Activated CD4-positive, alpha-beta memory T cell treated with anti-CD3 and anti-CD28 coated beads, Interleukin-2, amount 10 ng/mL, durations not matched to agents 7 days and 5 days (primary cell): ENCODE measurements around the gene MINDY4. TPM values are rescaled to one million over a fixed set of nuclear protein-coding genes. Genes with fewer than 3 reads are reported as not detected.
A peak's percentile ranks its signal among the peaks of the same experiment; 100 is the strongest.

Source experiments
- CTCF ChIA-PET: fragments of 350-600 bp; sonication (Branson Sonifier 250); formaldehyde crosslinking; loops from one replicate; lab custom pipeline; 2021; ENCODE audit warnings: antibody characterized with exemption, inconsistent platforms; lab: Charles Lee
- POLR2A ChIA-PET: fragments of 350-600 bp; sonication (Branson Sonifier 250); formaldehyde crosslinking; loops from one replicate; lab custom pipeline; 2021; ENCODE audit warnings: antibody characterized with exemption; lab: Charles Lee
- DNase-seq: peaks from one replicate; pipeline ENCODE4 v3.0.0-alpha.2; 2020
- H3K27ac Mint-ChIP-seq: one replicate; pipeline ENCODE4 v1.8.0; 2021; ENCODE audit warnings: mild to moderate bottlenecking, mixed read lengths
- H3K27me3 Mint-ChIP-seq: one replicate; pipeline ENCODE4 v1.8.0; 2021; ENCODE audit warnings: mixed read lengths
- H3K36me3 Mint-ChIP-seq: one replicate; pipeline ENCODE4 v1.8.0; 2021; ENCODE audit warnings: low read depth, mixed read lengths
- H3K4me1 Mint-ChIP-seq: one replicate; pipeline ENCODE4 v1.8.0; 2021; ENCODE audit warnings: mixed read lengths
- H3K4me3 Mint-ChIP-seq: one replicate; pipeline ENCODE4 v1.8.0; 2021; ENCODE audit warnings: mild to moderate bottlenecking, mixed read lengths
- H3K9me3 Mint-ChIP-seq: one replicate; pipeline ENCODE4 v1.8.0; 2021; ENCODE audit warnings: mixed read lengths
- total RNA-seq, 2 experiments: library from RNA; stranded (reverse); gene quantifications; one replicate each; pipeline ENCODE4 v1.2.3, GENCODE V29; 2021

MINDY4 gene
- total RNA-seq: 1 to 10 TPM; 1.5 TPM

DNA sequence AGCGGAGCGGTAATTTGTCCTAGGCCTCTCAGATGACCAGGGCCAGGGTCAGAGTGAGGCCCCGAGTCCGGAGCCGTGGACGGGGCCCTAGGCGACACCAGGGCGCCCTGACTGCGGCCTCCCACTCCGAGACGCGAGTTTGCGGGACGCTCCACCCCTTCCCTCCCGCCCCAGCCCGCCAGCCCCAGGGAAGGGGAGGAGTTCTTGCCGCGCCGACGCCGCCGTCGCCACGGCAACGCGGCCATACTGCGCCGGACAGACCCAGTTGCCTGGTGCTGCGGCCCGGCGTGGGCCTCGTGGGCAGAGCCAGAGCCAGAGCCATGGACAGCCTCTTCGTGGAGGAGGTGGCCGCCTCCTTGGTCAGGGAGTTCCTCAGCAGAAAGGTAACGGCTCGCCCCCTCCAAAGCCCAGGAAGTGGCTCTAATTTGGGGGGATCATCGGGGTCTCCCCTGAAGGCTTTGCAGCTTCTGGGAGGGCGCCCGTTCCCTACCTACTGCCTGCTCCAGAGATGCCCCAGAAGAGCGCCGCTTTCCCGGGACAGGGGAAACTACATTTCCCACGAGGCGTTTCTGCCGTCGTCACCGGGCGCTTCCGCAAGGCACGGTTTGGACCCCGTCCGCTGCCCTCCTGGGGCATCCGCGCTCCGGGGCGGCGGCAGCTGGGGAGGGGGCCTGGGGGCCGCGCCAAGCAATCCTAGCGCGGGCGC is at the start of gene MINDY4:
Gene MINDY4 (plus strand): TSS at position 244 of the 706 bp plus-strand sequence. CDS start 77 bp downstream, at position 321.
- Mint-ChIP-seq H3K4me1 (peaks cover 9% of the 10 kb centered on the region), H3K9me3 (no peaks in the 10 kb centered on the region), H3K36me3 (no peaks in the 10 kb centered on the region), H3K27ac (peak within 1 kb of the TSS; percentile 62), H3K27me3 (peaks cover 2% of the 10 kb centered on the region), H3K4me3 (peak within 1 kb of the TSS; percentile 79)
- ChIA-PET CTCF (no interaction called here), POLR2A (interaction anchor here (1.1 kb wide), 1 partner anchor 10 kb away, joined by 3 read pairs; no protein-coding TSS in a partner anchor)
- DNase-seq: peak; percentile 79

- H3K36me3 Mint-ChIP-seq: peaks cover 28% of the 10 kb centered on the region
- DNase-seq: no peak
- no peak overlapping the region for H3K4me3 Mint-ChIP-seq
- no peak overlapping the region for H3K27ac Mint-ChIP-seq
- POLR2A ChIA-PET: no interaction called here
- peaks cover 18% of the 10 kb centered on the region for H3K4me1 Mint-ChIP-seq
- peaks cover 32% of the 10 kb centered on the region for H3K9me3 Mint-ChIP-seq
- CTCF ChIA-PET: interaction anchor here (1.3 kb wide), 1 partner anchor 401 kb away, joined by 3 read pairs; no protein-coding TSS in a partner anchor
- H3K27me3 Mint-ChIP-seq: no peaks in the 10 kb centered on the region
Measured at GRCh38 chr7:30722187-30722586, 49.0 kb upstream of the MINDY4 start.

GRCh38 chr7:30722671-30723070 is 48.5 kb upstream of the MINDY4 start:
- Mint-ChIP-seq H3K9me3 (peaks cover 30% of the 10 kb centered on the region), H3K27ac (no peak overlapping the region), H3K36me3 (peaks cover 25% of the 10 kb centered on the region), H3K4me3 (no peak overlapping the region), H3K4me1 (peaks cover 23% of the 10 kb centered on the region), H3K27me3 (no peaks in the 10 kb centered on the region)
- POLR2A ChIA-PET: no interaction called here
- no peak for DNase-seq
- CTCF ChIA-PET: interaction anchor here (1.3 kb wide), 1 partner anchor 400 kb away, joined by 3 read pairs; no protein-coding TSS in a partner anchor

GRCh38 chr7:30723776-30724175 is 47.4 kb upstream of the MINDY4 start:
- Mint-ChIP-seq H3K27me3 (no peaks in the 10 kb centered on the region), H3K4me3 (no peak overlapping the region), H3K4me1 (peaks cover 34% of the 10 kb centered on the region), H3K9me3 (peaks cover 20% of the 10 kb centered on the region), H3K27ac (no peak overlapping the region), H3K36me3 (peaks cover 15% of the 10 kb centered on the region)
- POLR2A ChIA-PET: no interaction called here
- CTCF ChIA-PET: no interaction called here
- no peak for DNase-seq

DNA sequence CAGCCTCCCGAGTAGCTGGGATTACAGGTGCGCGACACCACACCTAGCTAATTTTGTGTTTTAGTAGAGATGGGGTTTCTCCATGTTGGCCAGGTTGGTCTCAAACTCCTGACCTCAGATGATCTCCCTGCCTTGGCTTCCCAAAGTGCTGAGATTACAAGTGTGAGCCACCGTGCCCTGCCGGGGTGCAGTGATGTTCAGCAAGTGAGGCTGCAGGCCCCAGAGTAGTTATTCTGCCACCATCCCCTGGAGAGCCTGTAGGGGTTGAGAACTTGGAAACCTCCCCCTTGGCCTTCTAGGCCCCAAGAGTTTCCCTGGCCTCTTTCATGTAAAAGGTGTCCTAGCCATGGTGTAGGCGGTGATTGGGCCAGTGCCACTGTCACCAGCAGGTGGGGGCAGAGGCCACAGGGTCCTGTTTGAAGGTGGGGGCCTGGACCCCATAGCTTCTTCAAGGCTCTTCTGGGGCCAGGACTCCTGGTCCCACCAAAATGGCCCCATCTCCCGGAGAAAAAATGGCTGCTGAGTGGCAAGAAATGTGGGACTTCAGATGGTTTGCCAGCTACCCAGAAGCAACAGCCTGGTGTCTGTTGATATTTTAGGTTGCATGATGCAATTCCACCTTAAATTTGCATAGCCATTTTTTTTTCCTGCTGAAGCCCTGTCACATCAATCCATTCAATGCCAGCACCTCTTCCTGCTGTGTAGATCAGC is 44.8 kb upstream of the MINDY4 start:
- Mint-ChIP-seq H3K9me3 (no peaks in the 10 kb centered on the region), H3K27ac (peak overlapping the region; percentile 93), H3K4me1 (peaks cover 41% of the 10 kb centered on the region), H3K36me3 (peaks cover 7% of the 10 kb centered on the region), H3K27me3 (no peaks in the 10 kb centered on the region), H3K4me3 (peak overlapping the region; percentile 73)
- ChIA-PET POLR2A (interaction anchor here (1.1 to 2.4 kb wide), 6 partner anchors 10 to 404 kb away, joined by 3 to 35 read pairs (median 4); partner anchors contain the start of gene NOD1), CTCF (interaction anchor here (0.7 to 6.4 kb wide), 5 partner anchors 13 to 106 kb away, joined by 3 to 69 read pairs (median 3); no protein-coding TSS in a partner anchor)
- DNase-seq: peak; percentile 44

DNA sequence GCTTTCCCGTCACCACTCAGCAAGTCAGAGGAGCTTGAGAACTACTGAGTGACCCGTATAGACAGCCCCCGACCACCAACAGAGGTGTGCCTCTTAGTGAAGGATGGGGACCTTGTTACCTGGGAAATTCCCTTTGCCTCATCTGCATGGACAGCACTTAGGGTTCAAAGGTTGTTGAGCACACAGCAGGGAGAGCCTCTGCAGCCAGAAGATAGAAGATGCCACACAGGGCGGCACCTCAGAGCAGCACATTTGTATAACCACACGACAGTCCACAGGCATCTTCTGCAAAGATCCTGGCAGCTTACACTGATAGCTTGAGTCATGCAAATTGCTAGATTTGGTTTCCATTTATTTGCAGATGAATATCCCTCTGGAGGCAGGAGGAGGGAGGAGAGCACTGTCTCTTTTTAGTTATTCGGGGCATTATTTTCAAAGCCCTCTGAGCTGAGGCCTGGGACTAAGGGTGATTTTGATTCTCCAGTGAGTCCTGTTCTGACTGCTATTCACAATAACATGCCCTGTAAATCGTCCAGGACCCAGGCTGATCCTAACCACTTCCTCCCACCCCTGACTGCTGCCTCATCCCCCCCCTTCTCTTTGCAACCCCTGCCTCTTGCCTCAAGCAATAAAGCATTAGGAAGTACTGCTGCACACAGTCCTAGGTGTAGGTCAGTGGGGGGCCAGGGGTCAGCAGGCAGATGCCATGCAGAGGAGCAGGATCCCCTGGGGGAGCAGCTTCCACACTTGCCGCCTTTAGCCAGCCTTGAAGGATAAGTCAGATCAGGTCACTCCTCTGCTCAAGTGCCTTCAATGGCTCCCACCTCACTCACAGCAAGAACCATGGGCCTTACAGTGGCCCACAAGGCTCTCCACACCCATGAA is 43.9 kb upstream of the MINDY4 start:
- no peaks in the 10 kb centered on the region for H3K27me3 Mint-ChIP-seq
- ChIA-PET CTCF (interaction anchor here (1.2 to 6.4 kb wide), 3 partner anchors 12 to 29 kb away, joined by 3 to 69 read pairs (median 6); no protein-coding TSS in a partner anchor), POLR2A (interaction anchor here (1.1 to 2.4 kb wide), 7 partner anchors 11 to 405 kb away, joined by 3 to 35 read pairs (median 4); partner anchors contain the start of gene NOD1)
- H3K27ac Mint-ChIP-seq: peak overlapping the region; percentile 93
- peak overlapping the region; percentile 73 for H3K4me3 Mint-ChIP-seq
- peak; percentile 82 for DNase-seq
- no peaks in the 10 kb centered on the region for H3K9me3 Mint-ChIP-seq
- peaks cover 7% of the 10 kb centered on the region for H3K36me3 Mint-ChIP-seq
- peaks cover 42% of the 10 kb centered on the region for H3K4me1 Mint-ChIP-seq

DNA sequence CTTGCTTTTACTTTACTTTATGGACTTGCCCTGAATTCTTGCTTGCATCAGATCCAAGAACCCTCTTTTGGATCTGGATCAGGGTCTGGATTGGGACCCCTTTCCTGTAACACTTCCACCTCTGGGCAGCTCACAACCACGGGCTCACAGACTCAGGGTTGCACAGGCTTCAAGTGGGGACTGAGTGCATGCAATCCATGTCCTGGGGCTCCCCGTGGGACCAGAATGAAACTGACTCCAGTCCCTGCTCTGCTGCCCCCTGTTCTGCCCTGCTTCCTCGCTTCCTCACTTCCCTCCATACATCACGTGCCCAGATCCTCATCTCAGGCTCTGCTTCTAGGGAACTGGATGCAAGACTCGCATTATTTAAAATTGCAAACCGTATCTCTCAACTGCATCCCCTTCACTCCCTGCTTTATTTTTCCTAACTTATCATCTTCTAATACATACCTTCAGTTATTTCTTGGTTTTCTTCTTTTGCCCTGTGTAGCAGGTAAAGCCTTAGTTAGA is 42.6 kb upstream of the MINDY4 start:
- ChIA-PET CTCF (interaction anchor here (6.4 kb wide), 1 partner anchor 11 kb away, joined by 69 read pairs; no protein-coding TSS in a partner anchor), POLR2A (interaction anchor here (2.4 kb wide), 1 partner anchor 10 kb away, joined by 35 read pairs; no protein-coding TSS in a partner anchor)
- DNase-seq: no peak
- Mint-ChIP-seq H3K27me3 (no peaks in the 10 kb centered on the region), H3K27ac (peak overlapping the region; percentile 27), H3K9me3 (no peaks in the 10 kb centered on the region), H3K36me3 (peaks cover 7% of the 10 kb centered on the region), H3K4me3 (no peak overlapping the region), H3K4me1 (peaks cover 42% of the 10 kb centered on the region)

GRCh38 chr7:30729642-30730041 is 41.6 kb upstream of the MINDY4 start:
- CTCF ChIA-PET: interaction anchor here (6.4 kb wide), 1 partner anchor 10 kb away, joined by 69 read pairs; no protein-coding TSS in a partner anchor
- Mint-ChIP-seq H3K27me3 (no peaks in the 10 kb centered on the region), H3K27ac (no peak overlapping the region), H3K4me3 (no peak overlapping the region), H3K9me3 (no peaks in the 10 kb centered on the region), H3K36me3 (peaks cover 5% of the 10 kb centered on the region), H3K4me1 (peaks cover 42% of the 10 kb centered on the region)
- DNase-seq: no peak
- POLR2A ChIA-PET: no interaction called here

DNA sequence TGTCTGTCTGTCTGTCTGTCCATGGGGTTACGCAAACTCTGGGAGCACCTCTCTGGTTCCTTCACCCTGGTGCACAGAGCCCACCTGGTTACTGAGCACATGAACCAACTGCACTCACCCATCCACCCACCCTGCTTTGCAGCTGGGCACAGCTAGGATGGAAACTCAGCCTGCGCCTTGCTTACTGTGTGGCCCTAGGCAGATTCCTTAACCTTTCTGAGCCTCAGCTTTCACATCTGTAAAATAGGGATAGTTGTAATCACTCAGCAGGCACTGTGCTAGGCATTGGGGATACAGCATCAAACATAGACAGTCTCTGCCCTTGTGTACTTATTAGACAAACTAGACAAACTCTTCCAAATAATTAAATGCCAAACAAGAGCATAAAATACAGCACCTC is 41.1 kb upstream of the MINDY4 start:
- peaks cover 2% of the 10 kb centered on the region for H3K36me3 Mint-ChIP-seq
- ChIA-PET POLR2A (no interaction called here), CTCF (interaction anchor here (6.4 kb wide), 1 partner anchor 10 kb away, joined by 69 read pairs; no protein-coding TSS in a partner anchor)
- H3K27me3 Mint-ChIP-seq: no peaks in the 10 kb centered on the region
- H3K4me3 Mint-ChIP-seq: no peak overlapping the region
- no peak for DNase-seq
- no peaks in the 10 kb centered on the region for H3K9me3 Mint-ChIP-seq
- peaks cover 39% of the 10 kb centered on the region for H3K4me1 Mint-ChIP-seq
- no peak overlapping the region for H3K27ac Mint-ChIP-seq

DNA sequence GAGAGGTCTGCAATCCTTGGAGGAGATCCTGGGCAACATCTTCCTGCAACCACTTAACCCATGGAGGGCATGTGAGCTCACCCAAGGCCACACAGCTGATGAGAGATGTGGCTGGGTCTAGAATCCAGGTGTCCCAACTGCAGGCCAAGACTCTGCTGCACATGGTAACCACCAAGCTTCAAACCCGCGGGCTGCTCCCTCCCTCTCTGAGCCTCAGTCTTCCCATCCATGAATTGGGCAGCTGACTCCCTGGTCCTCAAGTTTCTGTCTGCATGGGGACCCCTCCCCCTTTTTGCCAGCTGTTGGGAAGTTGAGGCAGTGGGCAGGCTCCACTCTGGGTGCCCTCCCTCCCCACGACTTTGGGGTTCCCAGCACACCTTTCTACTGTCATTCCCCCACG is 40.2 kb upstream of the MINDY4 start:
- POLR2A ChIA-PET: no interaction called here

GRCh38 chr7:30731581-30731980 is 39.6 kb upstream of the MINDY4 start:
- no peak for DNase-seq
- ChIA-PET POLR2A (interaction anchor here (0.9 kb wide), 1 partner anchor 137 kb away, joined by 3 read pairs; no protein-coding TSS in a partner anchor), CTCF (interaction anchor here (6.4 kb wide), 1 partner anchor 8 kb away, joined by 69 read pairs; no protein-coding TSS in a partner anchor)
- Mint-ChIP-seq H3K4me3 (no peak overlapping the region), H3K9me3 (no peaks in the 10 kb centered on the region), H3K36me3 (no peaks in the 10 kb centered on the region), H3K4me1 (peaks cover 30% of the 10 kb centered on the region), H3K27ac (no peak overlapping the region), H3K27me3 (no peaks in the 10 kb centered on the region)

More for the DNA sequence above, 40.2 kb upstream of the MINDY4 start:
- H3K27ac Mint-ChIP-seq: no peak overlapping the region
- no peak for DNase-seq
- no peaks in the 10 kb centered on the region for H3K36me3 Mint-ChIP-seq
- H3K9me3 Mint-ChIP-seq: no peaks in the 10 kb centered on the region
- H3K4me1 Mint-ChIP-seq: peaks cover 34% of the 10 kb centered on the region
- H3K27me3 Mint-ChIP-seq: no peaks in the 10 kb centered on the region
- CTCF ChIA-PET: interaction anchor here (6.4 kb wide), 1 partner anchor 9 kb away, joined by 69 read pairs; no protein-coding TSS in a partner anchor
- no peak overlapping the region for H3K4me3 Mint-ChIP-seq

GRCh38 chr7:30732606-30733005 is 38.6 kb upstream of the MINDY4 start:
- no peak overlapping the region for H3K27ac Mint-ChIP-seq
- no peaks in the 10 kb centered on the region for H3K9me3 Mint-ChIP-seq
- ChIA-PET POLR2A (interaction anchor here (0.9 kb wide), 1 partner anchor 138 kb away, joined by 3 read pairs; no protein-coding TSS in a partner anchor), CTCF (no interaction called here)
- peaks cover 25% of the 10 kb centered on the region for H3K4me1 Mint-ChIP-seq
- no peaks in the 10 kb centered on the region for H3K27me3 Mint-ChIP-seq
- H3K36me3 Mint-ChIP-seq: no peaks in the 10 kb centered on the region
- H3K4me3 Mint-ChIP-seq: no peak overlapping the region
- DNase-seq: no peak
